Stomach (tissue), 19 donors: ENCODE data around the gene ALG5. TPM values are rescaled to one million over a fixed set of nuclear protein-coding genes. Genes with fewer than 3 reads are reported as not detected.
A peak's percentile ranks its signal among the peaks of the same experiment; 100 is the strongest.

ENCODE experiments used
- DNase-seq, 2 donors: peaks; one replicate each; pipeline versions ENCODE4 v3.0.0 to v3.0.0-alpha.2; 2013 to 2019
- H3K27ac ChIP-seq, 5 donors: fragments of 200-600 bp in 4 of 5; sonication (generic) in 4 of 5; one replicate each; pipeline ENCODE4 v1.5.1; 2013 to 2019; ENCODE audit warnings: mild to moderate bottlenecking in 1 of 5, moderate library complexity in 1 of 5
- H3K27me3 ChIP-seq, 3 donors: fragments of 200-600 bp; sonication (generic); one replicate each; pipeline ENCODE4 v1.5.1; 2017 to 2019; ENCODE audit warnings: mixed run types in 1 of 3
- H3K36me3 ChIP-seq, 4 donors: fragments of 200-600 bp; sonication (generic); 1 replicate in 3 of 4; 2 replicates in 1 of 4; pipeline ENCODE4 v1.5.1; 2016 to 2019
- H3K4me1 ChIP-seq, 4 donors: fragments of 200-600 bp; sonication (generic); one replicate each; pipeline ENCODE4 v1.5.1; 2016 to 2019
- H3K4me3 ChIP-seq, 4 donors: fragments of 200-600 bp; sonication (generic) in 3 of 4; one replicate each; pipeline ENCODE4 v1.5.1; 2016 to 2019; ENCODE audit warnings: mild to moderate bottlenecking in 1 of 4
- H3K9me3 ChIP-seq, 4 donors: fragments of 200-600 bp; sonication (generic); one replicate each; pipeline ENCODE4 v1.5.1; 2016 to 2019
- CTCF ChIP-seq, 7 experiments: fragments of 450-650 bp in 4 of 7; fragments of 200-600 bp in 3 of 7; sonication (generic) in 3 of 7; IDR thresholded peaks; one replicate each; pipeline ENCODE4 v1.5.1; 2016 to 2019; ENCODE audit warnings: antibody characterized with exemption in 7 of 7, control low read depth in 2 of 7, mild to moderate bottlenecking in 1 of 7
- EP300 ChIP-seq: sonication (generic); formaldehyde crosslinking; IDR thresholded peaks from one replicate; pipeline ENCODE4 v1.6.1; 2017; ENCODE audit warnings: antibody characterized with exemption
- POLR2A ChIP-seq, 4 donors: fragments of 450-650 bp; IDR thresholded peaks; one replicate each; pipeline ENCODE4 v1.6.1; 2016; ENCODE audit warnings: antibody characterized with exemption in 4 of 4, control low read depth in 2 of 4, mild to moderate bottlenecking in 1 of 4, moderate library complexity in 1 of 4
- POLR2AphosphoS5 ChIP-seq, 3 donors: sonication (generic); formaldehyde crosslinking; IDR thresholded peaks; one replicate each; pipeline ENCODE4 v1.6.1; 2016; ENCODE audit warnings: antibody characterized with exemption in 3 of 3
- WGBS, 5 donors: extraction: QIAGEN DNeasy Blood & Tissue Kit in 3 of 5; methylation state at CpG; one replicate each; pipeline versions ENCODE4 v1.1.5 to v1.1.7; 2013 to 2018; 5-methylcytosine and 5-hydroxymethylcytosine counted together
- intact Hi-C: fragments of 100-400 bp; cut with DNase I; formaldehyde crosslinking; loops from one replicate; pipeline ENCODE4 v1.15.1; 2023; ENCODE audit warnings: low total_unique reads
- long read RNA-seq, 10 donors: transcript quantifications; one replicate each; lab custom pipeline, GENCODE V29; 2026
- polyA plus RNA-seq, 3 donors: library from polyadenylated mRNA; stranded (reverse); fragments of 200-250 nt; gene quantifications; one replicate each; pipeline ENCODE4 v1.2.3, GENCODE V29; 2013
- total RNA-seq, 5 donors: library from RNA; depleted of rRNA; stranded (reverse); fragments of >200 nt; gene quantifications; one replicate each; pipeline versions ENCODE4 v1.1.0 to v1.2.3, GENCODE V29; 2014 to 2016
- donor health status: healthy with polysubstance abuse.
- donor health status: Bipolar disorder and iron deficiency.
- donor health status: healthy.

ALG5 gene
- 10 to 100 TPM in 3 of 5 donors, 1 to 10 TPM in 2; 1.2 to 61.1 (median 13.6) TPM for total RNA-seq
- 10 to 100 TPM; 35.5 to 43.2 (median 37.5) TPM for polyA plus RNA-seq
- long read RNA-seq, donor 1, transcript ALG5-201 (10 exons, 1,154 nt) = major isoform, 10 of 10 reads
- long read RNA-seq, donor 1, partial matches to known transcripts = 0 of 10 reads
- long read RNA-seq, donor 1, other reads (novel, unspliced or antisense) = 0 of 10 reads
- long read RNA-seq, donor 2, transcript ALG5-201 (10 exons, 1,154 nt) = major isoform, 18 of 19 reads
- long read RNA-seq, donor 2, partial matches to known transcripts = 0 of 19 reads
- long read RNA-seq, donor 2, other reads (novel, unspliced or antisense) = 0 of 19 reads
- long read RNA-seq, donor 3, transcript ALG5-201 (10 exons, 1,154 nt) = major isoform, 16 of 16 reads
- long read RNA-seq, donor 3, partial matches to known transcripts = 0 of 16 reads
- long read RNA-seq, donor 3, other reads (novel, unspliced or antisense) = 0 of 16 reads
- long read RNA-seq, donor 4, partial matches to known transcripts = 0 of 4 reads
- long read RNA-seq, donor 4, other reads (novel, unspliced or antisense) = 0 of 4 reads
- long read RNA-seq, donor 5, transcript ALG5-201 (10 exons, 1,154 nt) = major isoform, 18 of 56 reads
- long read RNA-seq, donor 5, partial matches to known transcripts = 38 of 56 reads
- long read RNA-seq, donor 5, other reads (novel, unspliced or antisense) = 0 of 56 reads
- long read RNA-seq, donor 6, transcript ALG5-201 (10 exons, 1,154 nt) = major isoform, 31 of 188 reads
- long read RNA-seq, donor 6, partial matches to known transcripts = 128 of 188 reads
- long read RNA-seq, donor 6, other reads (novel, unspliced or antisense) = 26 of 188 reads
- long read RNA-seq, donor 7, transcript ALG5-201 (10 exons, 1,154 nt) = major isoform, 17 of 20 reads
- long read RNA-seq, donor 7, partial matches to known transcripts = 0 of 20 reads
- long read RNA-seq, donor 7, other reads (novel, unspliced or antisense) = 0 of 20 reads
- long read RNA-seq, donor 8, transcript ALG5-201 (10 exons, 1,154 nt) = major isoform, 25 of 26 reads
- long read RNA-seq, donor 8, partial matches to known transcripts = 0 of 26 reads
- long read RNA-seq, donor 8, other reads (novel, unspliced or antisense) = 0 of 26 reads
- long read RNA-seq, donor 9, transcript ALG5-201 (10 exons, 1,154 nt) = major isoform, 17 of 106 reads
- long read RNA-seq, donor 9, partial matches to known transcripts = 67 of 106 reads
- long read RNA-seq, donor 9, other reads (novel, unspliced or antisense) = 19 of 106 reads
- long read RNA-seq, donor 10, transcript ALG5-201 (10 exons, 1,154 nt) = major isoform, 7 of 12 reads
- long read RNA-seq, donor 10, partial matches to known transcripts = 0 of 12 reads
- long read RNA-seq, donor 10, other reads (novel, unspliced or antisense) = 5 of 12 reads

DNA sequence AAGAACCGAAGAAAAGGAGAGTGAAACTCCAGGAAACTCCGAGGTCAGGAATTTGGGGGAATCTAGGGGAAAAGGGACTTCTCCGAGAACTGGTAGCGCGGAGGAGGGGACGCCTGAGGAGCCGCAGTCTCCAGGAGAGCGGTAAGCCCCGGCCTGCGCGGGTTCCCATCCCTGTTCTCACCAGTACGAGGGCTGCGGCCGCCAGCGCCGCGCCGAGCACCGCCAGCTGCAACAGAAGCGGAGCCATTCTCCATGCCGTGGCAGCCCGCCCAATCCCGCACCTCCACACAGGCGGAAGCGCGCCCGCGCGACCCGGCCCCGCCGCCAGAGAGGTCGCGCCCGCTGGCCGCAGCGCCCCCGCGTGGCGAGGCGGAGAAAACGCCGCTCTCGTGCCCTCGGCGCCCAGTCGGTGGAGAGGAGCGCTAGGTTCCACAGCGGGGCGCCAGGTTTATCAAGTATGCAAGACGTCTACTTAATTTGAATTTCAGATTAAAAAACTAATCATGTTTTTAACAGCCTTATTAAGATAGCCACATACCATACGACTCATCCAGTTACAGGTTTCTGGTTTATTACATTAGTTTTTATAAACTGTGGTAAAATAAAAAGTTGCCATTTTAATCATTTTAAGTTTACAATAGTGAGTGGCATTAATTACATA is at the start of gene ALG5:
ALG5 (minus strand) TSS at position 287 of the 661 bp plus-strand sequence; CDS start at position 247, 40 bp downstream.
- peak; percentile 92 to 97 for DNase-seq
- intact Hi-C loops = no loop called here
- Histone ChIP-seq H3K4me3 (peak within 1 kb of the TSS; percentile 92 to 97 (median 94)), H3K27me3 (no peaks in the 10 kb centered on the region), H3K36me3 (peaks cover 8 to 35% (median 26%) of the 10 kb centered on the region in 4 donors), H3K4me1 (peaks cover 18 to 47% (median 33%) of the 10 kb centered on the region in 4 donors), H3K9me3 (no peaks in the 10 kb centered on the region), H3K27ac (peak within 1 kb of the TSS; percentile 94 to 100 (median 98))
- WGBS, 5 donors = 0% methylated on average over 36 to 52 of the region's 52 CpGs
- no peak for TF ChIP-seq EP300
- peak; percentile 63 to 87 (median 85) for TF ChIP-seq POLR2AphosphoS5 (IDR thresholded peaks at IDR 0.05)
- no peak for TF ChIP-seq POLR2A (IDR thresholded peaks at IDR 0.05)
- TF ChIP-seq CTCF (IDR thresholded peaks at IDR 0.05) = peak in 5 of 7 experiments; percentile 37 to 98 (median 94)

DNA sequence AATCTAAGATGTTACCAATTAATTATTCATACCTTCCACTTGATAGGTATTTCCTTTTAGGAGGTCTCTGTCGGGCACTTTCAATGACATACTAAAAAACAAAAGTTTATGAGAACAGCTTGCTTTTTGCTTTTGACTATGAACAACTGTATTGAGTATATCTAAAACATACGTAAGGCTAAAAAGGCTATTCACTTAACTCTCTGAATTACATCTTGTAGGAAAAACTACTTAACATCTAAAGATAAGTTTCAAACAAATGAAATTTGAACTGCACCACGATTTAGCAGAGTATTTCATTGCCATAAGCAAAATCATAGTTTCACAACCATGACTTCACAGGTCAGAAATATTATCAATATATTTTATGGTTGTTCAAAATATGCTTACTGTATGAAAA is 48.7 kb upstream of the ALG5 start:
- Histone ChIP-seq H3K36me3 (peaks cover 22 to 66% (median 52%) of the 10 kb centered on the region in 4 donors), H3K4me3 (no peak overlapping the region), H3K27ac (no peak overlapping the region), H3K4me1 (peaks cover 0 to 19% (median 5%) of the 10 kb centered on the region in 4 donors), H3K27me3 (no peaks in the 10 kb centered on the region), H3K9me3 (no peaks in the 10 kb centered on the region)
- intact Hi-C loops = no loop called here
- 82 to 90% (median 84%) methylated on average over 3 of the region's 3 CpGs for WGBS, 5 donors
- DNase-seq = no peak
- TF ChIP-seq POLR2A (IDR thresholded peaks at IDR 0.05) (no peak), POLR2AphosphoS5 (IDR thresholded peaks at IDR 0.05) (no peak), EP300 (no peak), CTCF (IDR thresholded peaks at IDR 0.05) (no peak)

DNA sequence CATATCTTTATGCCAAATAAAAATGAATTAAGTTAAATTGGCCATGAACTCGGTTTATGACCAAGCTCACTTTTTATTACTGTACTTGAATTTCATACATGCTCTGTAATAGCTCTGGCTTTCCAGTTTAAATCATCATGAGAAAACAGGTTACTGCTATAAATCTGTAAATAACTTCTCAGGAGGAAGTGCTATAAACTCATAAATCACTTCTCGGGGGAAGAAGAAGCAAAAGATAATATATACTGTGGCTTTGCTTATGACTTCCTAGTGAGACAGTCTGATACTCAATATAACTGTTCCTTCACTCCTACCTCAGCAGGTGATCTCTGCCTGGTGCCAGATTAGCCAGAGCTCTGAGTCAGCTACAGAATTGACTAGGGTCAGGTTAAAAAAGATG is 47.9 kb upstream of the ALG5 start:
- intact Hi-C loops = no loop called here
- 82 to 92% (median 88%) methylated on average over 2 of the region's 2 CpGs for WGBS, 5 donors
- H3K9me3 ChIP-seq = no peaks in the 10 kb centered on the region
- H3K4me1 ChIP-seq = peaks cover 0 to 14% (median 5%) of the 10 kb centered on the region in 4 donors
- DNase-seq = no peak
- no peak overlapping the region for H3K27ac ChIP-seq
- peaks cover 30 to 75% (median 60%) of the 10 kb centered on the region in 4 donors for H3K36me3 ChIP-seq
- TF ChIP-seq EP300 = no peak
- TF ChIP-seq CTCF (IDR thresholded peaks at IDR 0.05) = no peak
- no peak for TF ChIP-seq POLR2AphosphoS5 (IDR thresholded peaks at IDR 0.05)
- TF ChIP-seq POLR2A (IDR thresholded peaks at IDR 0.05) = no peak
- H3K27me3 ChIP-seq = no peaks in the 10 kb centered on the region
- no peak overlapping the region for H3K4me3 ChIP-seq
